ENCODE measurements around the gene EIF4G3. TPM values are rescaled to one million over a fixed set of nuclear protein-coding genes. Genes with fewer than 3 reads are reported as not detected.

Gene EIF4G3
- total and polyA plus RNA-seq, 2 donors (not counting 1 experiment from before 2014, with no cell fraction given), result 33.6 to 76.0 TPM

DNA sequence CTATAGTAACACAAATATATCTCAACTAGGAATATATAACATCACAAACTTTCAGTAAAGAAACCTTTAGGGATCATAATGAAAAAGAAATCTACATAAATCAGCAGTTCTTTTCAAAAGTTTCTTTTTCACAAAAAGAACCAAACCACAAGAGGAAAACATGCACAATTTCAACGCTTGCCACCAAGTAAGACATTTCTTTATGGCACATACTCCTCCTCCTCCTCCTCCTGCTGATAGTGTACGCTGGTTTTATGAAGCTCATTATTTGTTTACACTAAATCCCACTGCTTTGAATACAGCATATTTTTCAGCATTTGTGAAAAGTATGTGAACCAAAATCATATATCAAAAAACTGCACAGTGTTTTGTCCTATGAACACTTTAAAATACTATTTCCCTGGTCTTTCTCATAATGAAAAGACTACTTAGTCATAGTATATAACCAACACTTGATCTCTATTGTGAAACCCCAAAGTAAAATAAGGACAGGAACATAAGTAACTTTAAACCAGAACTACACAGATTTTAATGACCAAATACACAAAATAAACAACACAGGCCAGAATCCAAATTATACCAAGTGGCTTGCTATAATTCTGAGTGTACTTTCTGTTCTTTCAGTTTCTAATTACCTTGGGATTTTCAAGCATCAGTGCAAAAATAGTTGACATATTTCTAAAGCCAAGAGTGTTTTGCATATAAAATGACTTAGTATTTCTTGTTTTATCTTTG lies 184.2 kb downstream of the EIF4G3 start:
- peaks cover 0 to 9% of the 10 kb centered on the region in 2 donors for H3K4me1 ChIP-seq (ENCODE audit: control insufficient read depth in 2 of 2, insufficient read depth in 2 of 2, low read length in 2 of 2)
- POLR2A ChIA-PET, result no interaction called here
- DNase-seq, result no peak
- TF ChIP-seq CTCF (IDR thresholded peaks at IDR 0.05) (no peak), EZH2 (IDR thresholded peaks at IDR 0.05; ENCODE audit: borderline replicate concordance, insufficient read depth, low read depth, low read length, poor library complexity, severe bottlenecking) (no peak)
- H3K79me2 ChIP-seq (ENCODE audit: control insufficient read depth, insufficient read depth, low read length), result peaks cover 3% of the 10 kb centered on the region
- intact Hi-C loops (cut with micrococcal nuclease), result no loop called here
- H3K9ac ChIP-seq (ENCODE audit: low read length), result no peak overlapping the region
- H4K20me1 ChIP-seq (ENCODE audit: control insufficient read depth, insufficient read depth, low read length, poor library complexity, severe bottlenecking), result no peaks in the 10 kb centered on the region
- H3K27ac ChIP-seq (ENCODE audit: low read length in 2 of 2), result no peak overlapping the region
- no peak overlapping the region for H2AFZ ChIP-seq (ENCODE audit: insufficient read depth, low read depth, low read length, poor library complexity, severe bottlenecking)
- Mint-ChIP-seq H3K9me3 (ENCODE audit: insufficient read depth) (no peaks in the 10 kb centered on the region), H3K4me1 (peaks cover 16% of the 10 kb centered on the region), H3K27ac (no peak overlapping the region), H3K27me3 (no peaks in the 10 kb centered on the region), H3K4me3 (no peak overlapping the region)
- CTCF ChIA-PET, result interaction anchor here (0.6 to 1.3 kb wide), 3 partner anchors 203 to 263 kb away, joined by 3 to 4 read pairs (median 3); no protein-coding TSS in a partner anchor
- ATAC-seq (ENCODE audit: low read depth), result no peak
- no peak overlapping the region for H3K4me2 ChIP-seq (replicated peaks; ENCODE audit: low read depth, low read length, poor library complexity, severe bottlenecking)
- peaks cover 4 to 5% of the 10 kb centered on the region in 2 experiments for H3K36me3 ChIP-seq (replicated peaks in 1 of 2; ENCODE audit: control extremely low read depth in 1 of 2, control insufficient read depth in 1 of 2, extremely low read depth in 1 of 2, insufficient read depth in 2 of 2, low read length in 1 of 2)
- H3K9me3 ChIP-seq (ENCODE audit: control extremely low read depth in 1 of 3, control insufficient read depth in 2 of 3, insufficient read depth in 1 of 3, low read length in 2 of 3), result no peaks in the 10 kb centered on the region
- H3K4me3 ChIP-seq (ENCODE audit: control extremely low read depth in 1 of 5, extremely low read depth in 1 of 5, insufficient read depth in 1 of 5, low read depth in 2 of 5, low read length in 4 of 5), result no peak overlapping the region
- no peaks in the 10 kb centered on the region for H3K27me3 ChIP-seq (replicated peaks in 1 of 4; ENCODE audit: control extremely low read depth in 1 of 4, control insufficient read depth in 3 of 4, insufficient read depth in 4 of 4, low read length in 3 of 4)
- WGBS (ENCODE audit: insufficient coverage), result no CpG with 5 or more reads among the region's 2 CpGs

DNA sequence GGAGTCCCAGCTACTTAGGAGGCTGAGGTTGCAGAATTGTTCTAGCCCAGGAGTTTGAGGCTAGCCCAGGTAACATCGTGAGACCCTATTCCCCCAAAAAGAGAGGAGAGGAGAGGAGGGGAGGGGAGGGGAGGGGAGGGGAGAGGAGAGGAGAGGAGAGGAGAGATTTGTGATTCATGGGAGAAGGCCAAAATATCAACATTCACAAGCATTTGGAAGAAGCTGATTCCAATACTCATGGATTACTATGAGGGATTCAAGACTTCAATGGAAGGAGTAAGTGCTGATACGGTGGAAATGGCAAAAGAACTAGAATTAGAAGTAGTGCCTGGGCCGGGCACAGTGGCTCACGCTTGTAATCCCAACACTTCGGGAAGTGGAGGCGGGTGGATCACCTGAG lies 187.8 kb downstream of the EIF4G3 start:
- TF ChIP-seq EZH2 (IDR thresholded peaks at IDR 0.05; ENCODE audit: borderline replicate concordance, insufficient read depth, low read depth, low read length, poor library complexity, severe bottlenecking) (no peak), CTCF (IDR thresholded peaks at IDR 0.05) (no peak)
- no peaks in the 10 kb centered on the region for H3K9me3 Mint-ChIP-seq (ENCODE audit: insufficient read depth)
- WGBS (ENCODE audit: insufficient coverage), result 100% methylated on average over 1 of the region's 6 CpGs
- ChIA-PET POLR2A (no interaction called here), CTCF (interaction anchor here (1.0 to 1.3 kb wide), 2 partner anchors 17 to 207 kb away, joined by 3 to 4 read pairs; no protein-coding TSS in a partner anchor)
- intact Hi-C loops (cut with micrococcal nuclease), result no loop called here
- H3K4me3 Mint-ChIP-seq, result no peak overlapping the region
- Histone ChIP-seq H3K9me3 (ENCODE audit: control extremely low read depth in 1 of 3, control insufficient read depth in 2 of 3, insufficient read depth in 1 of 3, low read length in 2 of 3) (no peaks in the 10 kb centered on the region), H3K27ac (ENCODE audit: low read length in 2 of 2) (no peak overlapping the region), H4K20me1 (ENCODE audit: control insufficient read depth, insufficient read depth, low read length, poor library complexity, severe bottlenecking) (no peaks in the 10 kb centered on the region), H3K9ac (ENCODE audit: low read length) (no peak overlapping the region), H3K27me3 (replicated peaks in 1 of 4; ENCODE audit: control extremely low read depth in 1 of 4, control insufficient read depth in 3 of 4, insufficient read depth in 4 of 4, low read length in 3 of 4) (no peaks in the 10 kb centered on the region), H3K4me1 (ENCODE audit: control insufficient read depth in 2 of 2, insufficient read depth in 2 of 2, low read length in 2 of 2) (peaks cover 0 to 9% of the 10 kb centered on the region in 2 donors), H3K4me3 (ENCODE audit: control extremely low read depth in 1 of 5, extremely low read depth in 1 of 5, insufficient read depth in 1 of 5, low read depth in 2 of 5, low read length in 4 of 5) (no peak overlapping the region), H2AFZ (ENCODE audit: insufficient read depth, low read depth, low read length, poor library complexity, severe bottlenecking) (no peak overlapping the region), H3K4me2 (replicated peaks; ENCODE audit: low read depth, low read length, poor library complexity, severe bottlenecking) (no peak overlapping the region), H3K36me3 (replicated peaks in 1 of 2; ENCODE audit: control extremely low read depth in 1 of 2, control insufficient read depth in 1 of 2, extremely low read depth in 1 of 2, insufficient read depth in 2 of 2, low read length in 1 of 2) (peaks cover 4 to 5% of the 10 kb centered on the region in 2 experiments), H3K79me2 (ENCODE audit: control insufficient read depth, insufficient read depth, low read length) (peaks cover 4% of the 10 kb centered on the region)
- ATAC-seq (ENCODE audit: low read depth) (no peak), DNase-seq (no peak)
- H3K27ac Mint-ChIP-seq, result no peak overlapping the region
- peaks cover 14% of the 10 kb centered on the region for H3K4me1 Mint-ChIP-seq
- no peaks in the 10 kb centered on the region for H3K27me3 Mint-ChIP-seq
